ENCODE results near the gene OR2L2. TPM values are rescaled to one million over a fixed set of nuclear protein-coding genes. Genes with fewer than 3 reads are reported as not detected.
"Not testable (repeated sequence)": the region's sequence is repeated elsewhere in the genome, so short reads cannot be mapped to it uniquely, and the experiment has no call there.

The OR2L2 gene
- total and polyA plus RNA-seq, 4 experiments from 2014 or later: 0.17 TPM; not detected in 2

DNA sequence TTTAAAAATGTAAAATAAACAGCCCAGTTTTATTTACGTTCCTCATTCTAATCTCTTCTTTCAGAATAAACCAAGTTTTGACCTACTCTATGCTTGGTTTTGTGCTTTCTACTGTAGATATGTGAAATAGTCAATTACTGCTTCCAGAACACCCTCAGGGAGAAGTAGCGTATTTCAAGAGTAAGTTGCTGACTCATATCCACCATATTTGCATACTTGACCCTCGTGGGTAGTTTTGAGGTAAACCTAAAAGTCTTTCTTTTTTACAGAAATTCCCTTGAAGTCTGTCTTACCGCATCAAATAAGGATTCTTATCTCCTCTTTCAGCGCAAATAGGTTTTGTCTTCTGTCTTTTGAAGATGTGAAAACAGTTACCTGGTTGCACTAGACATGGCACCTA lies 15.3 kb downstream of the OR2L2 start:
- no peaks in the 10 kb centered on the region for H3K36me3 ChIP-seq (ENCODE audit: insufficient read depth, low read length)
- POLR2A ChIA-PET (ENCODE audit: partially characterized antibody): no interaction called here
- no peaks in the 10 kb centered on the region for H3K4me1 ChIP-seq (ENCODE audit: insufficient read depth, low read length)
- no peak overlapping the region for H3K27ac ChIP-seq (ENCODE audit: low read depth, low read length)
- DNase-seq: no peak
- CTCF ChIA-PET (ENCODE audit: partially characterized antibody): no interaction called here
- H3K4me3 Mint-ChIP-seq: no peak overlapping the region
- H3K4me1 Mint-ChIP-seq: no peaks in the 10 kb centered on the region
- no peaks in the 10 kb centered on the region for H3K36me3 Mint-ChIP-seq
- no peaks in the 10 kb centered on the region for H3K9me3 ChIP-seq (ENCODE audit: control insufficient read depth in 1 of 2, low read length in 2 of 2)
- H3K27me3 Mint-ChIP-seq: no peaks in the 10 kb centered on the region
- H3K9me3 Mint-ChIP-seq: peaks cover 3 to 31% (median 22%) of the 10 kb centered on the region in 8 donors
- intact Hi-C loops (cut with micrococcal nuclease): no loop called here
- no peak overlapping the region for H3K4me3 ChIP-seq (ENCODE audit: low read length in 2 of 2)
- no peaks in the 10 kb centered on the region for H3K27me3 ChIP-seq (ENCODE audit: insufficient read depth, low read length)
- no peak overlapping the region for H3K27ac Mint-ChIP-seq

GRCh38 chr1:248046536-248046935 lies 16.7 kb downstream of the OR2L2 start, which contains the start of gene OR2L3:
TSS of gene OR2L3 (plus strand) at chr1:248046836. CDS start at chr1:248060682, 13,846 bp downstream.
- H3K36me3 ChIP-seq (ENCODE audit: insufficient read depth, low read length): no peaks in the 10 kb centered on the region
- POLR2A ChIA-PET (ENCODE audit: partially characterized antibody): no interaction called here
- H3K4me3 Mint-ChIP-seq: no peak within 1 kb of the TSS

GRCh38 chr1:248047008-248047407 lies 17.1 kb downstream of the OR2L2 start:
- H3K9me3 Mint-ChIP-seq: peaks cover 3 to 24% (median 20%) of the 10 kb centered on the region in 8 donors
- H3K9me3 ChIP-seq (ENCODE audit: control insufficient read depth in 1 of 2, low read length in 2 of 2): no peaks in the 10 kb centered on the region
- no peak for DNase-seq
- no peaks in the 10 kb centered on the region for H3K36me3 ChIP-seq (ENCODE audit: insufficient read depth, low read length)
- H3K4me1 Mint-ChIP-seq: no peaks in the 10 kb centered on the region
- POLR2A ChIA-PET (ENCODE audit: partially characterized antibody): no interaction called here
- no peaks in the 10 kb centered on the region for H3K4me1 ChIP-seq (ENCODE audit: insufficient read depth, low read length)
- no peak overlapping the region for H3K4me3 ChIP-seq (ENCODE audit: low read length in 2 of 2)
- no peaks in the 10 kb centered on the region for H3K27me3 Mint-ChIP-seq
- no peaks in the 10 kb centered on the region for H3K36me3 Mint-ChIP-seq
- no peaks in the 10 kb centered on the region for H3K27me3 ChIP-seq (ENCODE audit: insufficient read depth, low read length)
- no peak overlapping the region for H3K4me3 Mint-ChIP-seq
- CTCF ChIA-PET (ENCODE audit: partially characterized antibody): no interaction called here
- H3K27ac ChIP-seq (ENCODE audit: low read depth, low read length): no peak overlapping the region
- intact Hi-C loops (cut with micrococcal nuclease): no loop called here
- H3K27ac Mint-ChIP-seq: no peak overlapping the region

More at GRCh38 chr1:248046536-248046935, 16.7 kb downstream of the OR2L2 start, which contains the start of gene OR2L3:
- no peak for DNase-seq
- intact Hi-C loops (cut with micrococcal nuclease): no loop called here
- Mint-ChIP-seq H3K9me3 (peaks cover 3 to 24% (median 20%) of the 10 kb centered on the region in 8 donors), H3K4me1 (no peaks in the 10 kb centered on the region), H3K27ac (no peak within 1 kb of the TSS), H3K36me3 (no peaks in the 10 kb centered on the region), H3K27me3 (no peaks in the 10 kb centered on the region)
- no peaks in the 10 kb centered on the region for H3K27me3 ChIP-seq (ENCODE audit: insufficient read depth, low read length)
- H3K9me3 ChIP-seq (ENCODE audit: control insufficient read depth in 1 of 2, low read length in 2 of 2): no peaks in the 10 kb centered on the region
- CTCF ChIA-PET (ENCODE audit: partially characterized antibody): no interaction called here
- H3K27ac ChIP-seq (ENCODE audit: low read depth, low read length): no peak within 1 kb of the TSS
- H3K4me3 ChIP-seq (ENCODE audit: low read length in 2 of 2): no peak within 1 kb of the TSS
- no peaks in the 10 kb centered on the region for H3K4me1 ChIP-seq (ENCODE audit: insufficient read depth, low read length)

GRCh38 chr1:248054671-248055070 lies 24.8 kb downstream of the OR2L2 start:
- no peak for DNase-seq
- Mint-ChIP-seq H3K4me1 (no peaks in the 10 kb centered on the region), H3K27me3 (no peaks in the 10 kb centered on the region), H3K9me3 (peaks cover 5 to 29% (median 21%) of the 10 kb centered on the region in 8 donors), H3K27ac (no peak overlapping the region), H3K4me3 (no peak overlapping the region), H3K36me3 (no peaks in the 10 kb centered on the region)
- intact Hi-C loops (cut with micrococcal nuclease): no loop called here
- POLR2A ChIA-PET (ENCODE audit: partially characterized antibody): no interaction called here
- Histone ChIP-seq H3K27me3 (ENCODE audit: insufficient read depth, low read length) (no peaks in the 10 kb centered on the region), H3K4me1 (ENCODE audit: insufficient read depth, low read length) (no peaks in the 10 kb centered on the region), H3K9me3 (ENCODE audit: control insufficient read depth in 1 of 2, low read length in 2 of 2) (no peaks in the 10 kb centered on the region), H3K4me3 (ENCODE audit: low read length in 2 of 2) (no peak overlapping the region), H3K27ac (ENCODE audit: low read depth, low read length) (no peak overlapping the region), H3K36me3 (ENCODE audit: insufficient read depth, low read length) (no peaks in the 10 kb centered on the region)
- CTCF ChIA-PET (ENCODE audit: partially characterized antibody): no interaction called here

DNA sequence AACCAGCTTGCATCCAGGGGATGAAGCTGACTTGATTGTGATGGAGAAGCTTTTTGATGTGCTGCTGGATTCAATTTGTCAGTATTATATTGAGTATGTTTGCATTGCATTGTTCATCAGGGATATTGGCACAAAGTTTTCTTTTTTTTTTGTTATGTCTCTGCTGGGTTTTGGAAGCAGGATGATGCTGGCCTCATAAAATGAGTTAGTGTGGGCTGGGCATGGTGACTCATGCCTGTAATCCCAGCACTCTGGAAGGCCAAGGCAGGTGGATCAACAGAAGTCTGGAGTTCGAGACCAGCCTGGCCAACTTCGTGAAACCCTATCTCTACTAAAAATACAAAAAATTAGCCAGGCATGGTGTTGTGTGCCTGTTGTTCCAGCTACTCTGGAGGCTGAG lies 25.4 kb downstream of the OR2L2 start:
- H3K4me3 Mint-ChIP-seq: no peak overlapping the region
- no peak overlapping the region for H3K27ac Mint-ChIP-seq
- no peaks in the 10 kb centered on the region for H3K27me3 Mint-ChIP-seq
- peaks cover 5 to 29% (median 21%) of the 10 kb centered on the region in 8 donors for H3K9me3 Mint-ChIP-seq
- DNase-seq: no peak
- Histone ChIP-seq H3K4me1 (ENCODE audit: insufficient read depth, low read length) (no peaks in the 10 kb centered on the region), H3K27me3 (ENCODE audit: insufficient read depth, low read length) (no peaks in the 10 kb centered on the region), H3K36me3 (ENCODE audit: insufficient read depth, low read length) (no peaks in the 10 kb centered on the region), H3K9me3 (ENCODE audit: control insufficient read depth in 1 of 2, low read length in 2 of 2) (no peaks in the 10 kb centered on the region), H3K27ac (ENCODE audit: low read depth, low read length) (no peak overlapping the region), H3K4me3 (ENCODE audit: low read length in 2 of 2) (no peak overlapping the region)
- ChIA-PET POLR2A (ENCODE audit: partially characterized antibody) (no interaction called here), CTCF (ENCODE audit: partially characterized antibody) (no interaction called here)
- no peaks in the 10 kb centered on the region for H3K4me1 Mint-ChIP-seq
- intact Hi-C loops (cut with micrococcal nuclease): no loop called here
- H3K36me3 Mint-ChIP-seq: no peaks in the 10 kb centered on the region

GRCh38 chr1:248065071-248065470 lies 35.2 kb downstream of the OR2L2 start:
- Mint-ChIP-seq H3K36me3 (no peaks in the 10 kb centered on the region), H3K4me1 (no peaks in the 10 kb centered on the region), H3K9me3 (peaks cover 0 to 22% (median 11%) of the 10 kb centered on the region in 8 donors), H3K27me3 (no peaks in the 10 kb centered on the region), H3K4me3 (no peak overlapping the region), H3K27ac (no peak overlapping the region)
- Histone ChIP-seq H3K36me3 (ENCODE audit: insufficient read depth, low read length) (no peaks in the 10 kb centered on the region), H3K9me3 (ENCODE audit: control insufficient read depth in 1 of 2, low read length in 2 of 2) (no peaks in the 10 kb centered on the region), H3K27ac (ENCODE audit: low read depth, low read length) (no peak overlapping the region), H3K4me3 (ENCODE audit: low read length in 2 of 2) (no peak overlapping the region), H3K4me1 (ENCODE audit: insufficient read depth, low read length) (no peaks in the 10 kb centered on the region), H3K27me3 (ENCODE audit: insufficient read depth, low read length) (no peaks in the 10 kb centered on the region)
- DNase-seq: no peak
- POLR2A ChIA-PET (ENCODE audit: partially characterized antibody): no interaction called here
- CTCF ChIA-PET (ENCODE audit: partially characterized antibody): no interaction called here
- intact Hi-C loops (cut with micrococcal nuclease): no loop called here

DNA sequence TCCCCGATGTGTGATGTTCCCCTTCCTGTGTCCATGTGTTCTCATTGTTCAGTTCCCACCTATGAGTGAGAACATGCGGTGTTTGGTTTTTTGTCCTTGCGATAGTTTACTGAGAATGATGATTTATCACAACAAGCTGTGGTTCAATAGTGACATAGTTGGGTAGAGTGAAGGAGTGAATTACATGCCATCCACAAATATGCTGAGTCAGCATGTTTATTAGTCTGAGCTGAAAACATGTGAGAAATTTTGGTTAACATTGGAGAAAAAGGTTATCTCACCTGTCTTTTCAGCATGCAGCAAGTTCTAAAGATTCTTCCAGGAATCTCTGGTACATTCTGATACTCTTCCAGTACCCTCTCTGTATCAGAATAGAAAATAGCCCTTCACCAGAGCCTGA lies 35.7 kb downstream of the OR2L2 start:
- H3K27me3 ChIP-seq (ENCODE audit: insufficient read depth, low read length): no peaks in the 10 kb centered on the region
- Mint-ChIP-seq H3K4me1 (no peaks in the 10 kb centered on the region), H3K4me3 (no peak overlapping the region), H3K9me3 (peaks cover 3 to 25% (median 12%) of the 10 kb centered on the region in 8 donors), H3K36me3 (no peaks in the 10 kb centered on the region), H3K27ac (no peak overlapping the region), H3K27me3 (no peaks in the 10 kb centered on the region)
- no peak overlapping the region for H3K4me3 ChIP-seq (ENCODE audit: low read length in 2 of 2)
- intact Hi-C loops (cut with micrococcal nuclease): no loop called here
- POLR2A ChIA-PET (ENCODE audit: partially characterized antibody): no interaction called here
- H3K4me1 ChIP-seq (ENCODE audit: insufficient read depth, low read length): no peaks in the 10 kb centered on the region
- no peaks in the 10 kb centered on the region for H3K36me3 ChIP-seq (ENCODE audit: insufficient read depth, low read length)
- no peaks in the 10 kb centered on the region for H3K9me3 ChIP-seq (ENCODE audit: control insufficient read depth in 1 of 2, low read length in 2 of 2)
- no peak for DNase-seq
- H3K27ac ChIP-seq (ENCODE audit: low read depth, low read length): no peak overlapping the region
- CTCF ChIA-PET (ENCODE audit: partially characterized antibody): no interaction called here

DNA sequence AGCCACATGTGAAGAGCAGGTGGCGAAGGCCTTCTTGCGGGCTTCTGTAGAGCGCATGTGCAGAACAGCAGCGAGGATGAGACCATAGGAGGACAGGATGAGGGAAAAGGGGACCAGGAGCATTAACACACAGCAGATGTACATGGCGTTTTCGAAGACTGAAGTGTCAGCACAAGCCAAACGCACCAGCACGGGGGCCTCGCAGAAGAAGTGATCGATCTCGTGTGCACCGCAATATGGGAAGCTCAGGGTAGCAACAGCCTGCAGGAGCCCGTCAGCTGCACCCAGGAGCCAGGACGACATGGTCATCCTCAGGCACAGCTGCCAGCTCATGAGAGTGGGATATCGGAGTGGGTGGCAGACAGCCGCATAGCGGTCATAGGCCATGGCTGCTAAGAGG lies 54.0 kb downstream of the OR2L2 start:
- POLR2A ChIA-PET (ENCODE audit: partially characterized antibody); H3K27me3 ChIP-seq (ENCODE audit: insufficient read depth, low read length); H3K27ac ChIP-seq (ENCODE audit: low read depth, low read length); H3K36me3 Mint-ChIP-seq; H3K27me3 Mint-ChIP-seq; DNase-seq; intact Hi-C loops (cut with micrococcal nuclease); H3K27ac Mint-ChIP-seq; H3K4me3 ChIP-seq (ENCODE audit: low read length in 2 of 2); H3K4me1 ChIP-seq (ENCODE audit: insufficient read depth, low read length); H3K4me3 Mint-ChIP-seq; CTCF ChIA-PET (ENCODE audit: partially characterized antibody); H3K4me1 Mint-ChIP-seq; H3K9me3 ChIP-seq (ENCODE audit: control insufficient read depth in 1 of 2, low read length in 2 of 2); H3K36me3 ChIP-seq (ENCODE audit: insufficient read depth, low read length): not testable (repeated sequence)
- peaks cover 0 to 19% (median 4%) of the 10 kb centered on the region in 8 donors for H3K9me3 Mint-ChIP-seq

Measured in CD4-positive, alpha-beta memory T cell (primary cell).